Choroid plexus epithelial cell (primary cell): ENCODE results near the gene PAQR5.

Source experiments
- DNase-seq: peaks from one replicate; pipeline ENCODE4 v3.0.0-alpha.2; 2010; ENCODE audit warnings: low read depth
- H3K4me3 ChIP-seq: 2 replicates; pipeline ENCODE4 v1.5.1; 2011; ENCODE audit warnings: low read depth, mild to moderate bottlenecking, control low read depth, low read length, moderate library complexity
- TF ChIP-seq, protein P1 (sequence below): conservative IDR thresholded peaks from 2 replicates; pipeline ENCODE4 v1.5.1; 2011; ENCODE audit warnings: low read depth, mild to moderate bottlenecking, control low read depth, inconsistent platforms, low read length, moderate library complexity

Gene PAQR5

GRCh38 chr15:69351884-69352283 lies 53.2 kb downstream of the PAQR5 start:
- no peak for DNase-seq
- no peak overlapping the region for H3K4me3 ChIP-seq
- TF ChIP-seq, protein P1, sequence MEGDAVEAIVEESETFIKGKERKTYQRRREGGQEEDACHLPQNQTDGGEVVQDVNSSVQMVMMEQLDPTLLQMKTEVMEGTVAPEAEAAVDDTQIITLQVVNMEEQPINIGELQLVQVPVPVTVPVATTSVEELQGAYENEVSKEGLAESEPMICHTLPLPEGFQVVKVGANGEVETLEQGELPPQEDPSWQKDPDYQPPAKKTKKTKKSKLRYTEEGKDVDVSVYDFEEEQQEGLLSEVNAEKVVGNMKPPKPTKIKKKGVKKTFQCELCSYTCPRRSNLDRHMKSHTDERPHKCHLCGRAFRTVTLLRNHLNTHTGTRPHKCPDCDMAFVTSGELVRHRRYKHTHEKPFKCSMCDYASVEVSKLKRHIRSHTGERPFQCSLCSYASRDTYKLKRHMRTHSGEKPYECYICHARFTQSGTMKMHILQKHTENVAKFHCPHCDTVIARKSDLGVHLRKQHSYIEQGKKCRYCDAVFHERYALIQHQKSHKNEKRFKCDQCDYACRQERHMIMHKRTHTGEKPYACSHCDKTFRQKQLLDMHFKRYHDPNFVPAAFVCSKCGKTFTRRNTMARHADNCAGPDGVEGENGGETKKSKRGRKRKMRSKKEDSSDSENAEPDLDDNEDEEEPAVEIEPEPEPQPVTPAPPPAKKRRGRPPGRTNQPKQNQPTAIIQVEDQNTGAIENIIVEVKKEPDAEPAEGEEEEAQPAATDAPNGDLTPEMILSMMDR, result no peak

- no peak overlapping the region for H3K4me3 ChIP-seq
- TF ChIP-seq, protein P1, result peak; percentile 41
- peak; percentile 93 for DNase-seq
Observed at GRCh38 chr15:69357773-69358771, 59.4 kb downstream of the PAQR5 start.

DNA sequence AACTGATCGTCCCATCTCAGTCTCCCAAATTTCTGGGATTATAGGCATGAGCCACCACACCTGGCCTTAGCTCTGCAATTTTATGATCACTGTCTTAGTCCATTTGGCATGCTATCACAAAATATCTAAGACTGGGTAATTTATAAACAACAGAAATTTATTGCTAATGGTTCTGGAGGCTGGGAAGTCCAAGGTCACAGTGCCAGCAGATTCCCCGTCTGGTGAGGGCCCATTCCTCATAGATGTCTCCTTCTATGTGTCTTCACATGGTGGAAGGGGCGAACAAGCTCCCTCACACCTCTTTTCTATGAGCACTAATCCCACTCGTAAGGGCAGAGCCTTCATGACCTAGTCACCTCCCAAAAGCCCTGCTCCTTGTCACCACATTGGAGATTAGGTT lies 60.1 kb downstream of the PAQR5 start:
- H3K4me3 ChIP-seq, result no peak overlapping the region
- TF ChIP-seq, protein P1, result no peak
- DNase-seq, result no peak

- TF ChIP-seq, protein P1, result no peak
- DNase-seq, result peak; percentile 57
- no peak overlapping the region for H3K4me3 ChIP-seq
Observed at GRCh38 chr15:69359722-69360121, 61.0 kb downstream of the PAQR5 start.

GRCh38 chr15:69360642-69361041 lies 61.9 kb downstream of the PAQR5 start:
- H3K4me3 ChIP-seq, result no peak overlapping the region
- TF ChIP-seq, protein P1, result no peak
- no peak for DNase-seq

DNA sequence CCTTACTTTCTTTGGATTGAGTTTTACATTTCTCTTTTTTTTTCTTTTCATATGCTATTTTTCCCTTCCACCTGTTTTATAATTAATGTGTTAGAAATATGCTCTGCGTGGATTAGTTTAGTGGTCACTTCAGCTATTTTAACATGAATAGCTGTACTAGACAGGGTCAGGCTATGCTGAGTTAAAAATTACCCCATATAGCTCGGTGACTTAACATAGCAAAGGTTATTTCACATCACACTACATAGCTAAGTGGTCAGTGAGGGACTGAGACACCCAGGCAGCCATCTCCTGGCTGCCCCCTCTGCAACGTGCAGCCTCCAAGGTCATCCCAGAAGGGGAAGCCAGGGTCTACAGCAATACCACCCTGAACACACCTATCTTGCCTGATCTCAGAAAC lies 68.5 kb downstream of the PAQR5 start:
- no peak overlapping the region for H3K4me3 ChIP-seq
- TF ChIP-seq, protein P1, result no peak
- DNase-seq, result no peak
